Right ventricle myocardium superior (tissue), 1 donor: ENCODE data around the gene ATP13A1. TPM values are rescaled to one million over a fixed set of nuclear protein-coding genes. Genes with fewer than 3 reads are reported as not detected.
"Not testable (repeated sequence)": the region's sequence is repeated elsewhere in the genome, so short reads cannot be mapped to it uniquely, and the experiment has no call there.

Experiments used
- ATAC-seq: fragments of 200-7000 bp; cut with Tn5 transposase; one replicate; pipeline ENCODE4 v1.9.1; 2020; ENCODE audit warnings: mild to moderate bottlenecking; ENCODE audit not compliant: poor library complexity
- DNase-seq: peaks from one replicate; pipeline ENCODE4 v3.0.0-alpha.2; 2020
- intact Hi-C: fragments of 100-400 bp; cut with DNase I; formaldehyde crosslinking; loops from one replicate; pipeline ENCODE4 v1.11.2; 2022
- total RNA-seq: library from RNA; stranded (reverse); fragmentation: NEBNext Ultra II Directional; extraction: Animal tissue kit (Norgen Biotek cat#: 25700); gene quantifications from one replicate; pipeline ENCODE4 v1.2.1, GENCODE V29; 2021
- donor health status: DM: no; HTN: yes; CAD: no; lungs with severe emphysema.

ATP13A1 gene
- total RNA-seq, 1 donor from 2014 or later: 16.2 TPM

DNA sequence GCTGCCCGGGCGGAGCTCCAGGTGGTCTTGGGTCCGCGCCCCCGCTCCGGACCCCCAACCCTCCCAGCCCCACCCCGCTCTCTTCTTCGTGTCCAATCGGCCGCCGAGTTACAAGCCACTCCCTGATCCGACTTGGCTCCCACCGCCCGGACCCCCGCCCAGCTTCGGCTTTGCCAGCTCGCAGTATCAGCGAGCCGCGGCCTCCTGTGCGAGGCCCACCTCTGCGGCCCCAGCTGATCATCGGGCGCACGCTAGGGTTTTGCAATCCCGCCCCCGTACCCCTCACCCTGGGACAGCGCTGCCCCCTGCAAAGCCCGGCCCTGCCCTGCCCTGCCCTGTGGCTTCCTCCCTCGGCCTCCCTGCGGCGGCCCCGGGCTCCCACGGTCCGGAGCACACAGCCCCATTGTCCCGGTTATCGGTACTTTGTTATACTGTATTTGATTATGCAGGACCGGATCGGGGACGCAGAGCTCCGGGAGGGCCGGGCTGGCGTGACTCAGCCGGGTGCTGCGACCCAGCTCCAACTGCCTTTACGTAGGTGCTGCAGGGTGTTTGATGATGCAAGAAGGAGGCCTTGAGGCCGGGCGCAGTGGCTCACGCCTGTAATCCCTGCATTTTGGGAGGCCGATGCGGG lies 34.9 kb downstream of the ATP13A1 start:
- intact Hi-C loops: no loop called here
- peak; percentile 49 for ATAC-seq
- no peak for DNase-seq

GRCh38 chr19:19627621-19628500 lies 35.6 kb downstream of the ATP13A1 start, which contains the start of gene LPAR2:
LPAR2 (minus strand) TSS chr19:19628220; CDS start chr19:19627275, 945 bp downstream.
- ATAC-seq (peak; percentile 70), DNase-seq (peak; percentile 57)
- intact Hi-C loops: no loop called here

DNA sequence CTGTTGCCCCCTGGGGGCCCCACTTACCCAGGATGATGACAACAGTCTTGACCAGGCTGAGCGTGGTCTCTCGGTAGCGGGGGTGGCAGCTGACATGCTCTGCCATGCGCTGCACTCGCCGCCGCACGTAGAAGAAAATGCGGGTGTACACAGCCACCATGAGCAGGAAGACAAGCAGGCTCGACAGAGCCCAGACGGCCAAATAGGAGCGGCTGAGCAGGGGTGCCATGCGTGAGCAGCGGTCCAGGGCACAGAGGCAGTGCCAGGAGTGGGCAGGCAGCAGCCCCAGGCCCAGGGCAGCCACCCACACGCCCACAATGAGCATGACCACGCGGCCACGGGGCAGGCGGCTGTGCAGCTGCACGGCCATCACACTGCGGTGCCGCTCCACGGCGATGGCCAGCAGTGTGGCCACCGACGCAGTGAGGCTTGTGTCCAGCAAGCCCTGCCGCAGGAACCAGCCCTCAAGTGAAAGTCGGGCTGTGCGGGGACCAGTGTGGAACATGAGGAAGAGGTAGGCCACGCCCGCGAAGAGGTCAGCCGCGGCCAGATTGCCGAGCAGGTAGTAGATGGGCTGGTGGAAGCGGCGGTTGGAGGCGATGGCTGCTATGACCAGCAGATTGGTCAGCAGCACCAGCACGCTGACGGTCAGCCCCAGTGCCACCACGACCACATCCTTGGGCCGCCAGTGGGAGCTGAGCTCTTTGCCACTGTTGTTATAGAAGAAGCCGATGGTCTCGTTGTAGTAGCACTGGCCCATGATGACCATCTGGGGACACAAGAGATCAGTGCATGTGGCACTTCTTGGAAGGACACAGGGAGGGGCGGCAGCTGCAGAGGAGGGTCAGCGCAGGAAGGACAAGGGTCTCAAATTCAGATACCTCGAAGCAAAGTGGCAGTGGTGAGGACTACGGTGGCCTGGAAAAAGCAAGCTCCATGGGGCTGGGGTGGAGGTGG lies 36.7 kb downstream of the ATP13A1 start:
- no peak for DNase-seq
- no peak for ATAC-seq
- intact Hi-C loops: no loop called here

DNA sequence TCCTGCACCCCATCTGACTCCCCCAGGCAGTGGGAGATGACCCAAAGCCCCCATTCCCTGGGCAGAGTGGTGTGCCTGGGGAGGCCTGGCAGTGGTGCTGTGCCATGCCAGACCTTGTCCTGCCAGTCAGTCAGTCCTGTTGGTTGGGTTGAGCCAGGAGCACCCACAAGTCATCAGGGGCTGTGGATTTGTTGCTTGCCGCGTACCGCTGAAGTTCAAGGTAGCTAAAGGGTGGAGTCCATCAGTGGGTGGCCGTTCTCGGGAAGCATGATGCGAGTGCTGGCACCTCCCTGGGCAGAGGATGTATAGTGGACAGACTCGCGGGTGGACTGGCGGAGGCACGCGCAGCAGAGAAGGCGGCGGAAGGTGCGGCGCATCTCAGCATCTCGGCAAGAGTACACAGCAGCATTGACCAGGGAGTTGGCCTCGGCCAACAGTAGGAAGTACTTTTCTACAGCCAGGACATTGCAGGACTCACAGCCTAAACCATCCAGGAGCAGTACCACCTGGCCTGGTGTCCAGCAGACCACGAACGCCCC lies 39.4 kb downstream of the ATP13A1 start:
- intact Hi-C loops: no loop called here
- ATAC-seq: no peak
- DNase-seq: no peak

- DNase-seq: no peak
- intact Hi-C loops: no loop called here
- no peak for ATAC-seq
These were observed 40.1 kb downstream of the ATP13A1 start for GRCh38 chr19:19623383-19623782.

GRCh38 chr19:19619849-19620210 lies 43.6 kb downstream of the ATP13A1 start:
- no peak for ATAC-seq
- no peak for DNase-seq

DNA sequence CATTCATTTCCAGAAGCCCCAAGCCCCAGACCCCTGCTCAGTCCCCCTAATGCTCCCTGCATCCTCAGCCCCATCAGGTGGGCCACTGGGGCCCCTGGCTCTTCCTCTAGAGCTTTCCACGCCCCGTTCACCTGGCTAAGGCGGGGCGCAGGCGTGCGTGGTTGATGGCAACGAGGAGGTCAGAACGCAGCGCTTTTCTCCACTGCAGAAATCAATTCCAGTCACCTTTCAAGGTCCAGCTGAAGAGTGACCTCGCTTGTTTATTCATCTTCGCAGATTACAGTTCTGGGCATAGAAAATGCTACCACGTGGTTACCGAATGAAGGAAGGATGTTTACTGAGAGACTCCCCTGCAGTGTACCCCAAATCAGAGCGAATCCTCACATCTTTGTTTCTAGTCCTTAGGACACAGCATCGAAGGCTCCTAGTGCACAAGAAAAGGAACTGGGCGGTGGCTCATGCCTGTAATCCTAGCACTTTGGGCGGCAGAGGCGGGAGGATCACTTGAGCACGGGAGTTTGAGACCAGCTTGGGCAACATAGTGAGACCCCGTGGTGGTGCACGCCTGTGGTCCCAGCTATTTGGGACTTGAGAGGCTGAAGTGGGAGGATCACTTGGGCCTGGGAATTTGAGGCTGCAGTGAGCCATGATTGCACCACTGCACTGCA lies 44.2 kb downstream of the ATP13A1 start:
- ATAC-seq (no peak), DNase-seq (no peak)
- intact Hi-C loops: no loop called here

More at GRCh38 chr19:19619849-19620210, 43.6 kb downstream of the ATP13A1 start:
- intact Hi-C loops: no loop called here

DNA sequence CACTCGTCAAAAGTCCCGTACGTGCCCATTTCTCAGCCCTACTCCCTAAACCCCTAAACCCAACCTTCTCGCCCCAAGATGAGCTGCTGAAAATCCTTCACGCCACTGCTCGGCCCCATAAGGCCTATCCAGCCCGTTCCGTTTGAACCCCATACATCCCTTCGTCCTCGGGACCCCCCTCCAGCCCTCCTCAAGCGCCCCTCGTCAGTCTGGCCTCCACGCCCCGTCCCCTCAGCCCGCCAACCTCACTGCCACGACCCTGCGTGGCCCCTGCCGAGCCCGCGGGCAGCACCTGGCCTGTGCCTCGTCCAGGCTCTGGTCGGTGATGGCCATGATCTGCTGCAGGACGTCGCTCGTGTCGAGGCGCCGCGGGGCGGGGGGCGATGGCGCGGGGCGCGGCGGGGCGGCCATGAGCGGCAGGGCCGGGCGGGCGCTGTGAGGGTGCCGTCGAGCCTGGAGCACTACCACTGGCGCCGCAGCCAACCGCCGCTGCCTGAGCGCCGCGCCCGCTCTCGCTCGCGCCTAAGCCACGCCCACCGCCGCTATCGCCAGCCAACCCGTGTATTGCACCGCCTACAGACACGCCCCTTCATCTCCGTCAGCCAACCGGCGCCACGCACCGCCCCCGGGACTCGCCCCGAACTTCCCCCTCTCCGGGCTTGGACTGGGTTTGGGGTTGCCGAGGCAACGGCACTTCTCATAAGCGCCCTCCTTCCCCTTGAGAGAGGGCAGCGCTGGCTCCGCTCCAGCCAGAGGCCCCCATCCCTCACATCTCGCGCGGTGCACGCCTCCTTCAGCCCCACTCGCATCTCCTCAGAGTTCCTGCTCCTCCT lies 45.0 kb downstream of the ATP13A1 start, which contains the start of gene PBX4:
Gene PBX4 (minus strand): TSS at position 469 of the 833 bp plus-strand sequence. CDS start 58 bp downstream, at position 411.
- ATAC-seq: peak; percentile 98
- intact Hi-C loops: no loop called here
- peak; percentile 96 for DNase-seq

- no peak for ATAC-seq
- no peak for DNase-seq
- intact Hi-C loops: no loop called here
These were observed 48.4 kb downstream of the ATP13A1 start for GRCh38 chr19:19615086-19615485.

DNA sequence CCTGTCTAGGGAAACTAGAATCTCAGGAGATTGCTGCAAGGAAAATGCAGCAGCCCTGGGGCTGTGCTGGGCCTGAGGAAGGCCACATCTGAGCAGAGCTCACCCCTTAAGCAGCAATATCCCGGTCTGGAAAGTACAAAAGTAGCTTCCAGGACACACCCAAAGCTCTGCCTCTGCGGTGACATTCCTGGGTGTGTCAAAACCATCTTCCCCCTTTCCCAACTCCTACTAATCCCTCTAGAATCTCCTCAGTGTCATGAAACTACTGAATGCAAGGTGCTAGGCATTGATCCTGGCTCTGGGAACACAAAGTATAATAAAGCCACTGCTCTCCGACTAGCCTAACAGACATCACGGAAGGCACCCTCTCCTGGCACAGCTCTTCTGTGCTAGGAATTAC lies 50.0 kb downstream of the ATP13A1 start:
- ATAC-seq (no peak), DNase-seq (no peak)
- intact Hi-C loops: no loop called here

DNA sequence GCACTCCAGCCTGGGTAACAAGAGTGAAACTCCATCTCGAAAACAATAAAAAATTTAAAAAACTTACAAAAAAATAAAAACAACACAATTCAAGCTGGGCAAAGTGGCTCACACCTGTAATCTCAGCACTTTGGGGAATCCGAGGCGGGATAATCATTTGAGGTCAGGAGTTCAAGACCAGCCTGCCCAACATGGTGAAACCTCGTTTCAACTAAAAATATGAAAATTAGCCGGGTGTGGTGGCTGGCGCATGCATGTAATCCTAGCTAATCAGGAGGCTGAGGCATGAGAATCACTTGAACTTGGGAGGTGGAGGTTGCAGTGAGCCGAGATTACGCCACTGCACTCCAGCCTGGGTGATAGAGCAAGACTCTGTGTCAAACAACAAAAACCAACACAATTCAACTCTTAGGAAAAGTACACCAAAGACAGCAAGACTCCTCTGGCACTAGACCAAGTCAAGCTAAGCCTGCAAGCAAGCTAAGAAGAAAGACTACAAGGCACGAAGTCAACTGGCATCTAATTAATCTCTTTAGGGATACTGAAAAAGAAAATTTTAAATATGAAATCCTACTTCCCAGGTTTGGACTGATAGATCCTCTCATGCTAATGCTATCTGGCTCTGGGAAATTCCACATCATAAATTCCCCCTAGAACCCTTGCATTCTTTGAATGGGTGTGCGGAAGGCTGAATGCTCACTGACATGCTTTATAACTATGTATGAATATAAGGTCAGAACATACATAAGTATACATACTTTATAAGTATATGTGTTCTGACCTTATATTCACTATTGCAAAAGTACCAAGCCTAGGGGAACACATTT lies 52.9 kb downstream of the ATP13A1 start:
- ATAC-seq (no peak), DNase-seq (no peak)
- intact Hi-C loops: no loop called here

DNA sequence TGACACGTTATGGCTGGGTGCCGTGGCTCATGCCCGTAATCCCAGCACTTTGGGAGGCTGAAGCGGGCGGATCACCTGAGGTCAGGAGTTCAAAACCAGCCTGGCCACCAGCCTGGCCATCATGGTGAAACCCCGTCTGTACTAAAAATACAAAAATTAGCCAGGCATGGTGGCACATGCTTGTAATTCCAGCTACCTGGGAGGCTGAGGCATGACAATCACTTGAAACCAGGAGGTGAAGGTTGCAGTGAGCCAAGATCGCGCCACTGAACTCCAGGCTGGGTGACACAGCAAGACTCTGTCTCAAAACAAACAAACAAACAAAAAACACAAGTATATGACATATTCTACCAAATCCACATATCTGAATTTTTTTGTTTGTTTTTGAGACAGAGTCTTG lies 56.8 kb downstream of the ATP13A1 start:
- ATAC-seq, intact Hi-C loops, DNase-seq: not testable (repeated sequence)

DNA sequence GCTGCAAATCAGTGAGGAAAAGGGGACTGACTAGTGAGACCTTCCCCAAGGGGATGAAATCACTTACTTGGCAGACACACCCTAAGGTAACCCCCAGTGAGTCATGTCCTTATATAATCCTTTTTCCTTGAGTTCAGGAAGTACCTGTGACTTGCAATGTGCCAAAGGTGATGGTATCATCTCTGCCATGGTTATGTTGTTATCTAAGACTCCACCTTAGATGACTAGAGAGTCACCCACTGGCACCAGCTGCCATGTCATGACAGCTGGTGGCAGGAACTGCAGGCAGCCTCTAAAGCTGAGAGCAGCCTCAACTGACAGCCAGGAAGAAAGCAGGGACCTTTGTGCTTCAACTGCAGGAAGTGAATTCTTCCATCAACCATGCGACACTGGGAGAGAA lies 57.5 kb downstream of the ATP13A1 start:
- ATAC-seq: no peak
- no peak for DNase-seq
- intact Hi-C loops: no loop called here

DNA sequence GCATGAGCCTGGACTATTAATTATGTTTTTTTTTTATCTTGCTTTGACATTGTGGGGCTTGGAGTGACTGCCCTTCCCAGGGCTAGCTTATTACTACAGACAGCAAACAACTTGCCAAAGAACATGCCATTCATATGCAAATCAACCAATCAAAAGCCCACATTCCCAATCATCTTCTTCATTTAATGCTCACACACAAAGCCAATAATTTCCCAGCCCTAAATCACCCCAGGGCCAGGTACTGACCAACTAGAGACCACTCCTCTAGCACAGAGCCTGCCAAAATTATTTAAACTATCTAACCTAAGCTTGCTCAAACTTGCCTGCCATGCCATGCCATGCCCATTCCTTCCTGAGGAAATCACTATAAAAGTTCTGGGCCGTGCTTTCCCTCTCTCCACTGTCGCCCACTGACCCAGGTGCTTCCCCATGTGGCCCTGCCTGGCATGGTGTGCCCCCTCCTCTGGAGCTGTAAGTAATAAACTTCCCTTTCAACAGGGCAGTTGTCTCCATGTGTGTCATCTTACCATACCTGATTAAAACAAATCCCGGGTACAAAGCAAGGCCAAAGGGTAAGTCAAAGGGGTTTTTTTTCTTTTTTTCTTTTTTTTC lies 60.7 kb downstream of the ATP13A1 start:
- no peak for ATAC-seq
- intact Hi-C loops: no loop called here
- no peak for DNase-seq

GRCh38 chr19:19602136-19602712 lies 61.3 kb downstream of the ATP13A1 start:
- DNase-seq (no peak), ATAC-seq (no peak)
- intact Hi-C loops: no loop called here
